ENCODE data around the gene ZNF486. TPM values are rescaled to one million over a fixed set of nuclear protein-coding genes. Genes with fewer than 3 reads are reported as not detected.
"Not testable (repeated sequence)": the region's sequence is repeated elsewhere in the genome, so short reads cannot be mapped to it uniquely, and the experiment has no call there.

Gene ZNF486
- total RNA-seq, 6 experiments from 2014 or later = 0.18 to 0.51 (median 0.33) TPM

GRCh38 chr19:20245309-20245708 lies 78.3 kb downstream of the ZNF486 start:
- DNase-seq = no peak
- Histone ChIP-seq H3K36me3 (no peaks in the 10 kb centered on the region), H3K27ac (no peak overlapping the region), H3K9me3 (no peaks in the 10 kb centered on the region), H3K4me3 (no peak overlapping the region), H3K27me3 (no peaks in the 10 kb centered on the region), H3K4me1 (no peaks in the 10 kb centered on the region)
- TF ChIP-seq CTCF (IDR thresholded peaks at IDR 0.05) (no peak), POLR2A (IDR thresholded peaks at IDR 0.05) (no peak)
- no peak for ATAC-seq
- intact Hi-C loops (cut with DNase I) = no loop called here

- Histone ChIP-seq H3K36me3 (no peaks in the 10 kb centered on the region), H3K4me1 (no peaks in the 10 kb centered on the region), H3K27me3 (no peaks in the 10 kb centered on the region), H3K9me3 (no peaks in the 10 kb centered on the region), H3K27ac (no peak overlapping the region), H3K4me3 (no peak overlapping the region)
- 44% methylated on average over 10 of the region's 10 CpGs for WGBS (ENCODE audit: insufficient coverage, low coverage, low lambda C conversion rate, missing lambda C conversion rate)
- ATAC-seq (peak in 1 of 4 donors; percentile 22), DNase-seq (no peak)
- TF ChIP-seq POLR2A (IDR thresholded peaks at IDR 0.05) (no peak), CTCF (IDR thresholded peaks at IDR 0.05) (peak in 2 of 4 donors; percentile 35 to 36)
- intact Hi-C loops (cut with DNase I) = no loop called here
Observed at GRCh38 chr19:20247016-20247683, 80.1 kb downstream of the ZNF486 start.

GRCh38 chr19:20248258-20248657 lies 81.2 kb downstream of the ZNF486 start:
- intact Hi-C loops (cut with DNase I) = not testable (repeated sequence)
- WGBS (ENCODE audit: insufficient coverage, low coverage, low lambda C conversion rate, missing lambda C conversion rate) = 27% methylated on average over 2 of the region's 2 CpGs

More at GRCh38 chr19:20248258-20248657, 81.2 kb downstream of the ZNF486 start:
- not testable (repeated sequence) for DNase-seq, H3K27me3 ChIP-seq, H3K36me3 ChIP-seq, ATAC-seq, H3K4me3 ChIP-seq, H3K9me3 ChIP-seq, H3K27ac ChIP-seq, H3K4me1 ChIP-seq

Small RNA genes within 50 kb of the gene (small RNA-seq; reads per million reads assigned to genes)
- gene AC011447.4 = 0 reads per million in 2 experiments

Other genes starting within 250 kb of the ZNF486 start
- 1 to 10 TPM in 5 of 6 experiments, under 1 TPM in 1; 1.00 to 3.3 (median 2.5) TPM for gene ZNF682, start 127.7 kb upstream of the ZNF486 start, total RNA-seq
- gene ZNF90, start 89.2 kb upstream of the ZNF486 start, total RNA-seq = under 1 TPM; 0.18 to 0.54 (median 0.24) TPM

All from right lobe of liver (tissue), 6 donors.